Hematopoietic multipotent progenitor cell treated with erythropoietin and hydrocortisone succinate and interleukin-3 and kit ligand, for 4 days (in vitro differentiated cells): ENCODE results near the gene VPREB3.

Experiments used
- DNase-seq: peaks from one replicate; pipeline ENCODE4 v3.0.0-alpha.2; 2015

The VPREB3 gene

DNA sequence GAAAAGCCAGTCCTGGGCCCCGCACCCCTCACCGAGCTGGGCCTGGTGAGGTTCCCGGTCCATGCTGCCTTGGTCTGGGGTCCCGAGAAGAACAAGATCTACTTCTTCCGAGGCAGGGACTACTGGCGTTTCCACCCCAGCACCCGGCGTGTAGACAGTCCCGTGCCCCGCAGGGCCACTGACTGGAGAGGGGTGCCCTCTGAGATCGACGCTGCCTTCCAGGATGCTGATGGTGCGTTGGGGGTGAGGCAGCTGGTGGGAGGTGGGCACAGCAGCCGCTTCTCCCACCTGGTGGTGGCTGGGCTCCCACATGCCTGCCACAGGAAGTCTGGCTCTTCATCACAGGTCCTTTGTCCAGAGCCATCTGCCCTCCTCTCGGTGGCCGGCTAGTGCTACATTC lies 28.0 kb upstream of the VPREB3 start:
- no peak for DNase-seq

DNA sequence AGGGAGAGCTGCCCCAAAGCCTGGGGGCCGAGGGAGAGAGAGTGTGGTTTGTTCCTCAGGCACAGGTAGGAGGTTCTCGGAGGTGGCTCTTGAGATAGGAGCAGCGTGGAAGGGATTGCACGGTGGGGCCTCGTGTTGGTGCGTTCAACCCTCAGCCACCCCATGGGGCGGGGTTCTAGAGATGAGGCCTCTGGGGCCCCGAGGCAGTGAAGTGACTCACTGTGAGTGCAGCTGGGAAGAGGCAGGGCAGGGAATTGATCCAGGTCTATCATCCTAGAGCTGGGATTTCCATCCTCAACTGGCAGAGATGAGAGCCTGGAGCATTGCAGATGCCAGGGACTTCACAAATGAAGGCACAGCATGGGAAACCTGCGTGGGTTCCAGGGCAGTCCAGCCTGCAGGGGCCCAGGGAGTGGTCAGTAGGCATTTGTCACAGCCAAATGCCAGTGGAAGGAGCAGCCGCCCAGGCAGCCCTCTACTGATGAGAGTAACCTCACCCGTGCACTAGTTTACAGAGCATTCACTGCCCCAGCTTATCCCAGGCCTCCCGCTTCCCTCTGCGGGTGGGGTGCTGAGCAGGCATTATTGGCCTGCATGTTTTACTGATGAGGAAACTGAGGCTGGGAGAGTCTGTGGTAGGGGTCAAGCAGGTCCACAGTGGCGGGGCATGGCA lies 27.4 kb upstream of the VPREB3 start:
- DNase-seq, result no peak

DNA sequence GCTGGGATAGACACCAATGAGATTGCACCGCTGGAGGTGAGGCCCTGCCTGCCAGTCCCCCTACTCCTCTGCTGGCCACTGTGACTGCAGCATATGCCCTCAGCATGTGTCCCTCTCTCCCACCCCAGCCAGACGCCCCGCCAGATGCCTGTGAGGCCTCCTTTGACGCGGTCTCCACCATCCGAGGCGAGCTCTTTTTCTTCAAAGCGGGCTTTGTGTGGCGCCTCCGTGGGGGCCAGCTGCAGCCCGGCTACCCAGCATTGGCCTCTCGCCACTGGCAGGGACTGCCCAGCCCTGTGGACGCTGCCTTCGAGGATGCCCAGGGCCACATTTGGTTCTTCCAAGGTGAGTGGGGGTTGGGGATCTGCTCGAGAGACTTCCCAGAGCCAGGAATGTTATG lies 26.8 kb upstream of the VPREB3 start:
- no peak for DNase-seq

DNA sequence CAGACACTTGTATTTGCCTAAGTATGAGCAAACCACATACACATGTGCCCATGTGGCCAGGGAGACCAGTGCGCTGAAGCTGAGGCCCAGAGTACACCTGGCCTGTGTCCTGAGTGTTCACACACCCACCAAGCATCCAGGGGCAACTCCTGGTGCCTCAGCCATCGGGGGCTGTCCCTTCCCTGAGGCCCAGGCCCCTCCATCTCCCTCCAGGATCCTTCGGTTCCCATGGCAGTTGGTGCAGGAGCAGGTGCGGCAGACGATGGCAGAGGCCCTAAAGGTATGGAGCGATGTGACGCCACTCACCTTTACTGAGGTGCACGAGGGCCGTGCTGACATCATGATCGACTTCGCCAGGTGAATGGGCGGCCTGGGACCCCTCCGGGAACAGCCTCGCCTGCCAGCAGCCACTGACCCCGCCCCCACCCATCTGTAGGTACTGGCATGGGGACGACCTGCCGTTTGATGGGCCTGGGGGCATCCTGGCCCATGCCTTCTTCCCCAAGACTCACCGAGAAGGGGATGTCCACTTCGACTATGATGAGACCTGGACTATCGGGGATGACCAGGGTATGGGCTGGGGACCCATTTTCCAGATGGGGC lies 26.0 kb upstream of the VPREB3 start:
- no peak for DNase-seq

- no peak for DNase-seq
Observed at GRCh38 chr22:23779731-23780130, 25.5 kb upstream of the VPREB3 start.

GRCh38 chr22:23779083-23779482 lies 24.9 kb upstream of the VPREB3 start:
- no peak for DNase-seq

DNA sequence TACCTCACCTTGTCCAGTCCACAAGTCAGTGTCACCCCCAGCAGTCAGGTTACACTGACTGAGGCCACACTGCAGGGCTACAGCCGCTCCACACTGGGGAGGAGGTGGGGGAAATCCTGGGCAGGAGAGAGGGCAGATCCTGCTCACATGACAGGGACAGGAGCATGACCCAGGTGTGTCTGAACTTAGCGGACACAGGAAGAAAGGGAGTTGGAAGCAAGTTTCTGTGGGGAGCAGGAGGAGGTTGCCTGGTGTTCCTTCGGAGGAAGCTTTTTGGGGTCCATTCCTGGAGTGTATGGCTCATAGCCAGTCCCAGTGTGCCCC lies 24.3 kb upstream of the VPREB3 start:
- DNase-seq, result no peak

- DNase-seq, result no peak
Observed at GRCh38 chr22:23777776-23778576, 23.8 kb upstream of the VPREB3 start.

DNA sequence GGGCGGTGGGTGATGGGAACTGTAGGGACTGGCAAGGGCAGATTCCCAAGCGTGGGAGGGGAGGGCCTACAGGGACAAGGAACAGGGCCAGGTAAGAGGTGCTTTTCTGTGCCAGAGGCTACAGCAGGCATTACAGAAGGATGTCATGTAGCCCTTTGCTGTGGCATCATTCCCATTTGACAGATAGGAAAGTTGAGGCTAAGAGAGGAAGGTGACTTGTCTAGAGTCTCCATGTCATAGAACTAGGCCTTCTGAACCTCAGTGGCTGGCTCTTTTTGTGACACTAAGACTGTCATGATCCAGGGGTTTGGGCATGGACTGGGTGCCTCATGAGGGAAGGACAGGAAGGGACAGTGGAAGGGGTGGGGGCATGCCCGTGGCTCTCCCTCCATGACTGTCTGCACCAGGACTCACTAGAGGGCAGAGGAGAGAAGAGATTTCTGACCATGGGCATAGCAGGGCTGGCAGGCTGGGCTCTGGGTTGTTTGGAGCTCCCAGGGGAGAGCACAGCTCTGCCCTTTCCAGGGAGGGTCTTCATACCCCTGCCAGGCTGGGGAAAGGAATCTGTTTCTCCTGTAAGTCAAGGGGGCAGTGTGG lies 21.7 kb upstream of the VPREB3 start:
- DNase-seq, result no peak

- DNase-seq, result no peak
Observed at GRCh38 chr22:23774922-23775436, 20.8 kb upstream of the VPREB3 start.

- no peak for DNase-seq
Observed at GRCh38 chr22:23774114-23774921, 20.1 kb upstream of the VPREB3 start.

- no peak for DNase-seq
Observed at GRCh38 chr22:23773483-23774113, 19.4 kb upstream of the VPREB3 start.

DNA sequence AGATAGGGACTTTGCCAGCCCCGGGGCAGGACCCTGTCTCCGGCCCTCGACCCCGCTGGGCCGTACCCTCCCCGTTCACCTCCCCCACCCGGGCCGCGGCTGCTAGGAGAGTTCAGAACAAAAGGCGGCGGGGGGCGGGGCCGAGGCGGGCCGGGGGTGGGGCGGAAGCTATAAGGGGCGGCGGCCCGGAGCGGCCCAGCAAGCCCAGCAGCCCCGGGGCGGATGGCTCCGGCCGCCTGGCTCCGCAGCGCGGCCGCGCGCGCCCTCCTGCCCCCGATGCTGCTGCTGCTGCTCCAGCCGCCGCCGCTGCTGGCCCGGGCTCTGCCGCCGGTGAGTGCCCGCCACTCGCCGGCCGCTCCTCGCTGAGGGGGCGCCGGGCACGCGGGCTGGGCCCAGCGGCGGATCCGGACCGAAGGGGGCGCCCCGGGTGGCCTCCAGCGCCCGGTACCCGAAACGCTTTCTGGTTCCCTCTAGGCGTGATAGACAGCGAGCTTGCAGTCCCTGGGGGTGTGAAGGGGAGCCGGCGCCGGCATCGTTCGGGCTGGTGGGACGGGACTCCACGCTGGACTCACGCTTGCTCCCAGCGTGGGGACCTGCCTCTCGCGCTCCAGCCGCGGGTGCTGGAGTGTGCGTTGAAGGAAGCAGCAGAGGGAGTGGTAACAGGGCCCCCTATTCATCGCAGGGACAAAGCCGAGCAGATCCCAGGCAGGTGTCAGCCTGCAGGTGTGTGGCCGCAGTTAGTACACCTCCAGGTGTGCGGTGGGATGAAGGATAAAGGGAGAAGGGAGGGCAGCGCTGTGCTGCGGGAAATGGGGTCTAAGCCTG lies 18.6 kb upstream of the VPREB3 start, which contains the start of gene MMP11:
MMP11 (plus strand) TSS at position 201 of the 825 bp plus-strand sequence; CDS start at position 223, 22 bp downstream.
- DNase-seq, result peak; percentile 72

DNA sequence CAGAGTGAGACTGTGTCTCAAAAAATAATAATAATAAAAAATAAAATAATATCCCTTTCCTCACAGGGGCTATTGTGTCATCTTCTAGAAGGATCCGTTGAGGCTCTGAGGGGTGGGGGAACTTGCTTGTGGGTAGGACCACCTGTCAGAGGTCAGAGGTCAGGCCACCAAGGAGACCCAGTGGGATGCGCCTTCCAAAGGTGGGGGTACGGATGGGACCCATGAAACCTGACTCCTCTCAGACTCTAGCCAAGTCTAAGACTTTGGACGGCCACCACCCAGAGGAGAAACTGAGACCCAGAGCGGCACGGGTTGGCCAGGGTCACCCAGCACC lies 18.1 kb upstream of the VPREB3 start:
- DNase-seq, result no peak

DNA sequence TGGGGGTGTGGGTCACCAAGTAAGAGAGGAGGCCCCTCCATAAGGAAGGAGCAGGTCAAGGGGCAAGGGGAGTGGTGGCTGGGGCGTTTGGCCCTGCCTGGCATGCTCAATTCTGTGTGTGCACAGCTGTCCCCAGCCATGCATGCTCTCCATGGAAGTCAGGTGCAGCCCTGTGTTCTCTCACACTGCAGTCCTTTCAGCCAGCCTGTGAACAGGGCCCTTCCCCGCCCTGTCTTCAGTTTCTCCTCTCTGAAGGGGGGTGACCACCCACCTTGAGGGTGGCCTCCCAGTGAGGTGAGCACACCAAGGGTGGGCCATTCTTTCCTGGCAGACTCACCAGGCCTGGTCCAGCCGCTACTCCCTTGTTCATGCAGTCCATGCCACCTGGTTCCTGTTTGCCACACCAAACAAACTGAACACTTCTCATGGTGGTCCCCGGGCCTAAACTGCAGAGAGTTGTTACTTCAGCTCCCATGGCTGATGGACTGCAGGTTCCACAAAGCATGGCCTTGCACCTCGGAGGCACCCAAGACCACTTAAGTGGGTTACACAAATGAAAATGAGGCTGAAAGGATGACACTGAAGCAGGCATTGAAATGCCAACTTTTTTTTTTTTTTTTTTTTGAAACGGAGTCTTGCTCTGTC lies 15.2 kb upstream of the VPREB3 start:
- DNase-seq, result no peak

DNA sequence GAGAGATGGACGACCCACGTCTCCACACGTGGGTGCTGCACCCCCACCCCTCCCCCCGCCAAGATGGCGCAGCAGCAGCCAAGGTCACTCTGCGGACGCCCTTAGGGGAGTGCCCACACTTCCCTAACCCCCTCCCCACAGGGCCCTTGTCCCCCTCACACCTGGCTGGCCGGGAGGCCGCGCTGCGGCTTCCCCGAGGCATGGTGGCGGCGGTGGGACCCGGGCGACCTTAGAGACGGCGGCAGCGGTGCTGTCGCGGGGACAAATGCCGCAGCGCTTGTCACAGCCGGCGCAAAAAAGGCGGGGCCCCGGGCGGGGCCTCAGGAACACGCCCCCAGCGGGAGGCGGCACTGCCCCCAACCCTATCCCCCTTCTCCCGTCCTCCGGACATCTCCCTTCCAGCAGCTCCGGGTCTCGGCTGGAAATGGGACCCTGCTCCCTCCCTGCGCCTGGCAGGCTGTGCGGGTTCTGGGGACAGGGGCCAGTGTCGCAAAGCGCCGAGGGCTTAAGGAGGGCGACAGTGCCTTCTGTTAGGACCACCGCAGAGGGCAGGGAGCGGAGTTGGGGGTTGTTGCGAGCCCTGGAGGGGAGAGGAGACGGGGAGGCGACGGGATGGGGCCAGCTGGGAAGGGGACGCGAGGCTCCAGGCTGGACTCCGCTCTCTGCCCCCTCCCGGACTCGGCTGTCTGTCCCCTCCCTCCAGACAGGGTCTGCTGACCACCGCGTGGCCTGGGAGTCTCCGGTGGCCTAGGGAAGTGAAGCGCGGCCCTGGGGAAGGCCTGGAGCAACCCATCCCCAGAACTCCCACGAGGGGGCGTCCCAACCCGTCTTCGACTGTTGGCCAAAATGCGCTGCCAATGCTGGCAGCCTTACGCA lies 13.7 kb upstream of the VPREB3 start, which contains the start of gene CHCHD10:
CHCHD10 (minus strand) TSS at position 300 of the 876 bp plus-strand sequence; CDS start at position 202, 98 bp downstream.
- DNase-seq, result peak; percentile 93

DNA sequence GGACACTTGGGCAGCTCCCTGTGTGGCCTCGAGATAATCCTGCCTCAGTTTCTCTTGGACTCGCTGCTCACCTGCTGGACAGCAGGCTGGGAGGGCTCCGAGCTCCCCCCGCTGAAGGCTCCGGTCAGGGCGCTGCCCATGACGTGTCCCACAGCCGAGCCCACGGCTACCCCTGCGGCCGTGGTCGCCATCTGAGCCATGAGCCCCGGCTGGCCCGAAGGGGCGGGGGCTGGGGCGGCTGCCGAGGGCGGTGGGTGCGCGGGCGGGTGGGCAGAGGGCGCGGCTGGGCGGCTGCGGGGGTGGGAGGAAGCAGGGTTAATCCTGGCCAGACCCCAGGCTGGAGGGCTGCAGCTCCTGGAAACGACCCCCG lies 13.1 kb upstream of the VPREB3 start:
- no peak for DNase-seq

GRCh38 chr22:23764899-23765881 lies 11.0 kb upstream of the VPREB3 start:
- no peak for DNase-seq
